HEK293T (cell line): Measurements from ENCODE around the gene CYP27B1.

Source experiments
- ARNT ChIP-seq: fragments of 450-650 bp; IDR thresholded peaks from 2 replicates; pipeline ENCODE4 v1.6.1; 2017; ENCODE audit warnings: mild to moderate bottlenecking
- BHLHE40 ChIP-seq: fragments of 450-650 bp; IDR thresholded peaks from 2 replicates; pipeline ENCODE4 v1.6.1; 2016; ENCODE audit warnings: mild to moderate bottlenecking, moderate library complexity, borderline replicate concordance
- ELF4 ChIP-seq: fragments of 450-650 bp; IDR thresholded peaks from 2 replicates; pipeline ENCODE4 v1.6.1; 2017; ENCODE audit warnings: antibody characterized with exemption
- FOXA1 ChIP-seq: fragments of 450-650 bp; IDR thresholded peaks from 2 replicates; pipeline ENCODE4 v1.6.1; 2016; ENCODE audit warnings: mild to moderate bottlenecking
- FOXK2 ChIP-seq: fragments of 450-650 bp; IDR thresholded peaks from 2 replicates; pipeline ENCODE4 v1.6.1; 2016; ENCODE audit warnings: mild to moderate bottlenecking
- FOXM1 ChIP-seq: fragments of 450-650 bp; IDR thresholded peaks from 2 replicates; pipeline ENCODE4 v1.6.1; 2017; ENCODE audit warnings: mild to moderate bottlenecking, borderline replicate concordance
- HDGF ChIP-seq: fragments of 450-650 bp; IDR thresholded peaks from 2 replicates; pipeline ENCODE4 v1.6.1; 2017; ENCODE audit warnings: antibody characterized with exemption, borderline replicate concordance
- LEF1 ChIP-seq: fragments of 450-650 bp; IDR thresholded peaks from 2 replicates; pipeline ENCODE4 v1.6.1; 2017; ENCODE audit warnings: mild to moderate bottlenecking, borderline replicate concordance
- NFRKB ChIP-seq: fragments of 450-650 bp; IDR thresholded peaks from 2 replicates; pipeline ENCODE4 v1.6.1; 2016; ENCODE audit warnings: mild to moderate bottlenecking, moderate library complexity
- SP1 ChIP-seq: fragments of 450-650 bp; IDR thresholded peaks from 2 replicates; pipeline ENCODE4 v1.6.1; 2017
- SUZ12 ChIP-seq: fragments of 450-650 bp; IDR thresholded peaks from 2 replicates; pipeline ENCODE4 v1.6.1; 2016; ENCODE audit warnings: mild to moderate bottlenecking
- ZNF384 ChIP-seq: fragments of 450-650 bp; IDR thresholded peaks from 2 replicates; pipeline ENCODE4 v1.6.1; 2016
- TF ChIP-seq, protein P1 (sequence below): fragments of 450-650 bp; IDR thresholded peaks from 2 replicates; pipeline ENCODE4 v1.6.1; 2016

DNA sequence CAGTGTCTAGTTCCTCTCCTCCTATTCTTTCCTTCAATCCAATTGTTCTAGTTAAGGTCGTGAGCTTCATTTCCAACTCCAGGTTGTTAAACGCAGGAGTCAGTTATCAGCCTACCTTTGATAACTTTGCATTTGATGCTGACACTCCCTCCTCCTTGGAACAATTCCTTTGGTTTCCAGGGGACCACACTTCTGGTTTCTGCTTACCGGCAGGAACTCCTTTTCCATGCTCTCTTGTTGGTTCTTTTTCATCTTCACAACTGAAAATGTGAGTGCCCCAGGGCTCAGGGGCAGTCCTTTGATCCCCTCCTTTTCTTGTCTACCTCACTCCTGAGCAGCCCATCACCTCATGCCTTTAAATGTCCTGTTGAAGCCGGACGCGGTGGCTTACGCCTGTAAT, 10.5 kb upstream of the CYP27B1 start:
- TF ChIP-seq BHLHE40 = no peak
- TF ChIP-seq SUZ12 = no peak
- TF ChIP-seq SP1 = no peak
- TF ChIP-seq FOXM1 = no peak
- TF ChIP-seq FOXA1 = no peak
- TF ChIP-seq ZNF384 = no peak
- no peak for TF ChIP-seq HDGF
- TF ChIP-seq FOXK2 = no peak
- TF ChIP-seq ARNT = no peak
- TF ChIP-seq ELF4 = no peak
- no peak for TF ChIP-seq NFRKB
- TF ChIP-seq, protein P1, sequence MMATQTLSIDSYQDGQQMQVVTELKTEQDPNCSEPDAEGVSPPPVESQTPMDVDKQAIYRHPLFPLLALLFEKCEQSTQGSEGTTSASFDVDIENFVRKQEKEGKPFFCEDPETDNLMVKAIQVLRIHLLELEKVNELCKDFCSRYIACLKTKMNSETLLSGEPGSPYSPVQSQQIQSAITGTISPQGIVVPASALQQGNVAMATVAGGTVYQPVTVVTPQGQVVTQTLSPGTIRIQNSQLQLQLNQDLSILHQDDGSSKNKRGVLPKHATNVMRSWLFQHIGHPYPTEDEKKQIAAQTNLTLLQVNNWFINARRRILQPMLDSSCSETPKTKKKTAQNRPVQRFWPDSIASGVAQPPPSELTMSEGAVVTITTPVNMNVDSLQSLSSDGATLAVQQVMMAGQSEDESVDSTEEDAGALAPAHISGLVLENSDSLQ = no peak
- no peak for TF ChIP-seq LEF1
